ENCODE results near the gene COPZ2. TPM values are rescaled to one million over a fixed set of nuclear protein-coding genes. Genes with fewer than 3 reads are reported as not detected.

The COPZ2 gene
- total and polyA plus RNA-seq, 2 donors (not counting 1 experiment from before 2014, with no cell fraction given): 1.0 to 2.3 TPM

GRCh38 chr17:48059125-48059668 lies 21.6 kb upstream of the COPZ2 start:
- Mint-ChIP-seq H3K9me3 (ENCODE audit: insufficient read depth) (no peaks in the 10 kb centered on the region), H3K4me3 (no peak overlapping the region), H3K4me1 (peaks cover 21% of the 10 kb centered on the region), H3K27ac (no peak overlapping the region), H3K27me3 (no peaks in the 10 kb centered on the region)
- H3K4me2 ChIP-seq (replicated peaks; ENCODE audit: low read depth, low read length, poor library complexity, severe bottlenecking): no peak overlapping the region
- peaks cover 21% of the 10 kb centered on the region for H3K79me2 ChIP-seq (ENCODE audit: control insufficient read depth, insufficient read depth, low read length)
- peaks cover 39% of the 10 kb centered on the region for H4K20me1 ChIP-seq (ENCODE audit: control insufficient read depth, insufficient read depth, low read length, poor library complexity, severe bottlenecking)
- H3K9me3 ChIP-seq (ENCODE audit: control extremely low read depth in 1 of 3, control insufficient read depth in 2 of 3, insufficient read depth in 1 of 3, low read length in 2 of 3): no peaks in the 10 kb centered on the region
- H3K4me1 ChIP-seq (ENCODE audit: control insufficient read depth in 2 of 2, insufficient read depth in 2 of 2, low read length in 2 of 2): peaks cover 18 to 22% of the 10 kb centered on the region in 2 donors
- H3K9ac ChIP-seq (ENCODE audit: low read length): no peak overlapping the region
- DNase-seq: no peak
- POLR2A ChIA-PET: no interaction called here
- H3K4me3 ChIP-seq (ENCODE audit: control extremely low read depth in 1 of 5, extremely low read depth in 1 of 5, insufficient read depth in 1 of 5, low read depth in 2 of 5, low read length in 4 of 5): no peak overlapping the region
- H3K36me3 ChIP-seq (replicated peaks in 1 of 2; ENCODE audit: control extremely low read depth in 1 of 2, control insufficient read depth in 1 of 2, extremely low read depth in 1 of 2, insufficient read depth in 2 of 2, low read length in 1 of 2): peaks cover 4 to 62% of the 10 kb centered on the region in 2 experiments
- TF ChIP-seq CTCF (IDR thresholded peaks at IDR 0.05) (no peak), EZH2 (IDR thresholded peaks at IDR 0.05; ENCODE audit: borderline replicate concordance, insufficient read depth, low read depth, low read length, poor library complexity, severe bottlenecking) (no peak)
- WGBS (ENCODE audit: insufficient coverage): 98% methylated on average over 29 of the region's 32 CpGs
- ATAC-seq (ENCODE audit: low read depth): no peak
- H3K27me3 ChIP-seq (replicated peaks in 1 of 4; ENCODE audit: control extremely low read depth in 1 of 4, control insufficient read depth in 3 of 4, insufficient read depth in 4 of 4, low read length in 3 of 4): no peaks in the 10 kb centered on the region
- no peak overlapping the region for H3K27ac ChIP-seq (ENCODE audit: low read length in 2 of 2)
- CTCF ChIA-PET: interaction anchor here (0.7 to 2.8 kb wide), 5 partner anchors 15 to 1912 kb away, joined by 4 to 13 read pairs (median 5); no protein-coding TSS in a partner anchor
- intact Hi-C loops (cut with micrococcal nuclease): no loop called here
- no peak overlapping the region for H2AFZ ChIP-seq (ENCODE audit: insufficient read depth, low read depth, low read length, poor library complexity, severe bottlenecking)

- peaks cover 26% of the 10 kb centered on the region for H3K4me1 Mint-ChIP-seq
- Histone ChIP-seq H3K4me2 (replicated peaks; ENCODE audit: low read depth, low read length, poor library complexity, severe bottlenecking) (no peak overlapping the region), H3K9me3 (ENCODE audit: control extremely low read depth in 1 of 3, control insufficient read depth in 2 of 3, insufficient read depth in 1 of 3, low read length in 2 of 3) (no peaks in the 10 kb centered on the region), H3K36me3 (replicated peaks in 1 of 2; ENCODE audit: control extremely low read depth in 1 of 2, control insufficient read depth in 1 of 2, extremely low read depth in 1 of 2, insufficient read depth in 2 of 2, low read length in 1 of 2) (peaks cover 4 to 68% of the 10 kb centered on the region in 2 experiments), H3K4me3 (ENCODE audit: control extremely low read depth in 1 of 5, extremely low read depth in 1 of 5, insufficient read depth in 1 of 5, low read depth in 2 of 5, low read length in 4 of 5) (no peak overlapping the region), H3K4me1 (ENCODE audit: control insufficient read depth in 2 of 2, insufficient read depth in 2 of 2, low read length in 2 of 2) (peaks cover 18 to 22% of the 10 kb centered on the region in 2 donors), H3K27ac (ENCODE audit: low read length in 2 of 2) (no peak overlapping the region), H3K79me2 (ENCODE audit: control insufficient read depth, insufficient read depth, low read length) (peaks cover 28% of the 10 kb centered on the region), H3K9ac (ENCODE audit: low read length) (no peak overlapping the region), H3K27me3 (replicated peaks in 1 of 4; ENCODE audit: control extremely low read depth in 1 of 4, control insufficient read depth in 3 of 4, insufficient read depth in 4 of 4, low read length in 3 of 4) (no peaks in the 10 kb centered on the region), H2AFZ (ENCODE audit: insufficient read depth, low read depth, low read length, poor library complexity, severe bottlenecking) (no peak overlapping the region), H4K20me1 (ENCODE audit: control insufficient read depth, insufficient read depth, low read length, poor library complexity, severe bottlenecking) (peaks cover 45% of the 10 kb centered on the region)
- peak overlapping the region; percentile 41 for H3K27ac Mint-ChIP-seq
- intact Hi-C loops (cut with micrococcal nuclease): no loop called here
- H3K27me3 Mint-ChIP-seq: no peaks in the 10 kb centered on the region
- ChIA-PET CTCF (interaction anchor here (0.7 to 2.8 kb wide), 10 partner anchors 9 to 80 kb away, joined by 3 to 13 read pairs (median 4); no protein-coding TSS in a partner anchor), POLR2A (no interaction called here)
- DNase-seq (no peak), ATAC-seq (ENCODE audit: low read depth) (no peak)
- no peaks in the 10 kb centered on the region for H3K9me3 Mint-ChIP-seq (ENCODE audit: insufficient read depth)
- WGBS (ENCODE audit: insufficient coverage): 98% methylated on average over 9 of the region's 11 CpGs
- TF ChIP-seq CTCF (IDR thresholded peaks at IDR 0.05) (no peak), EZH2 (IDR thresholded peaks at IDR 0.05; ENCODE audit: borderline replicate concordance, insufficient read depth, low read depth, low read length, poor library complexity, severe bottlenecking) (no peak)
- H3K4me3 Mint-ChIP-seq: no peak overlapping the region
Measured at GRCh38 chr17:48058393-48059124, 21.0 kb upstream of the COPZ2 start.
